GM21447 (cell line): Measurements from ENCODE around the gene COMMD4.
A peak's percentile ranks its signal among the peaks of the same experiment; 100 is the strongest.
"Not testable (repeated sequence)": the region's sequence is repeated elsewhere in the genome, so short reads cannot be mapped to it uniquely, and the experiment has no call there.

Experiments used
- ATAC-seq: cut with Tn5 transposase; IDR thresholded peaks from one replicate; pipeline ENCODE4 v1.9.1; 2021; ENCODE audit not compliant: unreplicated experiment

The COMMD4 gene

GRCh38 chr15:75335705-75336355 is at the start of gene COMMD4:
COMMD4 (plus strand) TSS chr15:75336063; CDS start chr15:75336090, 27 bp downstream.
- ATAC-seq = peak; percentile 77

- ATAC-seq = not testable (repeated sequence)
These were observed 42.2 kb upstream of the COMMD4 start for GRCh38 chr15:75293660-75294059.

- not testable (repeated sequence) for ATAC-seq
These were observed 37.1 kb upstream of the COMMD4 start for GRCh38 chr15:75298541-75299310.

GRCh38 chr15:75299311-75299688 is 36.6 kb upstream of the COMMD4 start:
- not testable (repeated sequence) for ATAC-seq

- ATAC-seq = not testable (repeated sequence)
These were observed 35.8 kb upstream of the COMMD4 start for GRCh38 chr15:75300026-75300425.

- no peak for ATAC-seq
These were observed 33.5 kb upstream of the COMMD4 start for GRCh38 chr15:75302318-75302717.

GRCh38 chr15:75302753-75303152 is 33.1 kb upstream of the COMMD4 start:
- ATAC-seq = not testable (repeated sequence)

- no peak for ATAC-seq
These were observed 29.7 kb upstream of the COMMD4 start for GRCh38 chr15:75306188-75306587.

- ATAC-seq = no peak
These were observed 28.0 kb upstream of the COMMD4 start for GRCh38 chr15:75307778-75308390.

- ATAC-seq = no peak
These were observed 26.2 kb upstream of the COMMD4 start for GRCh38 chr15:75309711-75310110.

- ATAC-seq = not testable (repeated sequence)
These were observed 23.3 kb upstream of the COMMD4 start for GRCh38 chr15:75312548-75312947.

- no peak for ATAC-seq
These were observed 22.6 kb upstream of the COMMD4 start for GRCh38 chr15:75313116-75313845.

GRCh38 chr15:75314552-75315290 is 21.1 kb upstream of the COMMD4 start:
- no peak for ATAC-seq

GRCh38 chr15:75319231-75319897 is 16.5 kb upstream of the COMMD4 start:
- ATAC-seq = not testable (repeated sequence)

- no peak for ATAC-seq
These were observed 14.2 kb upstream of the COMMD4 start for GRCh38 chr15:75321711-75322110.

GRCh38 chr15:75325922-75326321 is 9.9 kb upstream of the COMMD4 start:
- ATAC-seq = no peak

GRCh38 chr15:75327005-75327404 is 8.9 kb upstream of the COMMD4 start:
- ATAC-seq = no peak

- ATAC-seq = no peak
These were observed 8.4 kb upstream of the COMMD4 start for GRCh38 chr15:75327491-75327890.

- ATAC-seq = no peak
These were observed 7.2 kb upstream of the COMMD4 start for GRCh38 chr15:75328493-75329314.
